OCI-LY7 (cell line): Measurements from ENCODE around the gene TAPT1.

ENCODE experiments used
- CTCF ChIP-seq: fragments of 200-600 bp; sonication (generic); conservative IDR thresholded peaks from 2 replicates; pipeline ENCODE4 v1.5.1; 2014; ENCODE audit warnings: mild to moderate bottlenecking, antibody characterized with exemption, low read length, moderate library complexity, mixed read lengths
- EZH2phosphoT487 ChIP-seq: fragments of 200-600 bp; sonication (generic); IDR thresholded peaks from 2 replicates; pipeline ENCODE4 v1.6.1; 2018; ENCODE audit warnings: low read depth, borderline replicate concordance, mild to moderate bottlenecking, mixed run types, antibody characterized with exemption, low read length, moderate library complexity, mixed read lengths

GRCh38 chr4:16257611-16258010 lies 31.3 kb upstream of the TAPT1 start:
- no peak for TF ChIP-seq CTCF
- no peak for TF ChIP-seq EZH2phosphoT487
